Upper lobe of right lung (tissue), 1 donor: ENCODE results near the gene TRMT61A. TPM values are rescaled to one million over a fixed set of nuclear protein-coding genes. Genes with fewer than 3 reads are reported as not detected.

Experiments
- ATAC-seq: fragments of 200-7000 bp; cut with Tn5 transposase; one replicate; pipeline ENCODE4 v1.9.1; 2020; ENCODE audit warnings: mild to moderate bottlenecking, moderate library complexity
- DNase-seq: peaks from one replicate; pipeline ENCODE4 v3.0.0-alpha.2; 2020
- H3K27ac ChIP-seq: fragments of 200-600 bp; one replicate; pipeline ENCODE4 v1.8.0; 2022
- H3K27me3 ChIP-seq: fragments of 200-600 bp; one replicate; pipeline ENCODE4 v1.8.0; 2022; ENCODE audit warnings: mild to moderate bottlenecking
- H3K36me3 ChIP-seq: fragments of 200-600 bp; one replicate; pipeline ENCODE4 v1.8.0; 2022
- H3K4me1 ChIP-seq: fragments of 200-600 bp; one replicate; pipeline ENCODE4 v1.8.0; 2022
- H3K4me3 ChIP-seq: fragments of 200-600 bp; one replicate; pipeline ENCODE4 v1.8.0; 2022; ENCODE audit warnings: mild to moderate bottlenecking
- H3K9me3 ChIP-seq: fragments of 200-600 bp; one replicate; pipeline ENCODE4 v1.8.0; 2022
- intact Hi-C: fragments of 100-400 bp; cut with DNase I; formaldehyde crosslinking; loops from one replicate; pipeline ENCODE4 v1.11.0; 2022
- total RNA-seq: library from RNA; stranded (reverse); fragmentation: NEBNext Ultra II Directional; extraction: Animal tissue kit (Norgen Biotek cat#: 25700); gene quantifications from one replicate; pipeline ENCODE4 v1.2.1, GENCODE V29; 2021
- TF ChIP-seq, protein P1 (sequence below): fragments of 200-600 bp; IDR thresholded peaks from one replicate; pipeline ENCODE4 v1.8.0; 2022; ENCODE audit warnings: antibody characterized with exemption
- donor health status: DM: no; HTN: yes; CAD: no; lungs with severe emphysema.

The TRMT61A gene
- total RNA-seq, 1 donor from 2014 or later, result 11.6 TPM

DNA sequence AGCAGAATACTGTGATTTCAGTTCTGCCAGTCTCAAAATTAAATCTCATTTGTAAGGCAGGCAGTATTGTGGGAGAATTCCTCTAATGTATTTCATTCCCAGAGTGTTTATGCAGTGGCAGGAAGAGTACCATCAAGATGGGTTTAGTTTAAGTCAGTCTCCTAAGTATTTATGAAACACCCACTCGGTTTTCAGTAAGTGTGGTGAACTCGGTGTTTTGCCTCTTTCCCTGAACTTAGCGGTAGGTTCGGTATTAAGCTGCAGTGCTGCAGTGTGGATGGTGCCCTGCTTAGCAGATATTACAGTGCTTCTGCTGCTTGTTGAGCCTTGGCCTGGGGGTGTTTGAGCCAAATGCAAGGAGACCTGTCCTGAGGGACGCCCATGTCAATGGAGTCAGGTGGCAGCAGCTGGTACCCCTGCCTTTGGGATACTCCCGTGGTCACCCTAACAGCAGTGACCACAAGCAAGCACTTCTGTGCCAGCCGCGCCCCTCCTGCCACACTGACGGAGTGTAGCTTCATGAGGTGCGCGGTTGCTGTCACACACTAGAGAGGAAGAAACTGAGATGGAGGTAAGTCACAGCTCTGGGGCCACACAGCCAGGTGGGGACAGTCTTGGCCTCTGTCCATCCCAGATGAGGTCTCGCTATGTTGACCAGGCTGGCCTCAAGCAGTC, 49.5 kb downstream of the TRMT61A start:
- ATAC-seq (no peak), DNase-seq (no peak)
- no peaks in the 10 kb centered on the region for H3K9me3 ChIP-seq
- H3K27me3 ChIP-seq, result no peaks in the 10 kb centered on the region
- peaks cover 34% of the 10 kb centered on the region for H3K4me1 ChIP-seq
- TF ChIP-seq, protein P1, sequence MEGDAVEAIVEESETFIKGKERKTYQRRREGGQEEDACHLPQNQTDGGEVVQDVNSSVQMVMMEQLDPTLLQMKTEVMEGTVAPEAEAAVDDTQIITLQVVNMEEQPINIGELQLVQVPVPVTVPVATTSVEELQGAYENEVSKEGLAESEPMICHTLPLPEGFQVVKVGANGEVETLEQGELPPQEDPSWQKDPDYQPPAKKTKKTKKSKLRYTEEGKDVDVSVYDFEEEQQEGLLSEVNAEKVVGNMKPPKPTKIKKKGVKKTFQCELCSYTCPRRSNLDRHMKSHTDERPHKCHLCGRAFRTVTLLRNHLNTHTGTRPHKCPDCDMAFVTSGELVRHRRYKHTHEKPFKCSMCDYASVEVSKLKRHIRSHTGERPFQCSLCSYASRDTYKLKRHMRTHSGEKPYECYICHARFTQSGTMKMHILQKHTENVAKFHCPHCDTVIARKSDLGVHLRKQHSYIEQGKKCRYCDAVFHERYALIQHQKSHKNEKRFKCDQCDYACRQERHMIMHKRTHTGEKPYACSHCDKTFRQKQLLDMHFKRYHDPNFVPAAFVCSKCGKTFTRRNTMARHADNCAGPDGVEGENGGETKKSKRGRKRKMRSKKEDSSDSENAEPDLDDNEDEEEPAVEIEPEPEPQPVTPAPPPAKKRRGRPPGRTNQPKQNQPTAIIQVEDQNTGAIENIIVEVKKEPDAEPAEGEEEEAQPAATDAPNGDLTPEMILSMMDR, result no peak
- H3K36me3 ChIP-seq, result peaks cover 28% of the 10 kb centered on the region
- H3K27ac ChIP-seq, result peak overlapping the region; percentile 36
- intact Hi-C loops, result no loop called here
- H3K4me3 ChIP-seq, result no peak overlapping the region

DNA sequence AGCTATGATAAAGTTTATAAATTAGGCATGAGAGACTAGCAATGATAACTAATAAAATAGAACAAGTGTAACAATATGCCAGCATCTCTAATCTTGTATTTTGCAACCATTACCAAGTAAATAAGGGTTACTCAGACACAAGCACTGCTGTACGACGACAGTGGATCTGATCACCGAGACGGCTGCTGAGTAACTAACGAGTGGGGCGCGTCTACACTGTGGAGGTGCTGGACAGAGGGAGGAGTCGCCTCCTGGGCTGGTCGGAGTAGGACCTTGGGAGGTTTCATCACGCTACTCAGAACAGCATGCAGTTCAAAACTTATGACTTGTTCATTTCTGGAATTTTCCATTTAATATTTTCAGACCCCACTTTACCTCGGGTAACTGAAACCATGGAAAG, 52.2 kb downstream of the TRMT61A start:
- Histone ChIP-seq H3K9me3 (no peaks in the 10 kb centered on the region), H3K27me3 (no peaks in the 10 kb centered on the region), H3K4me3 (no peak overlapping the region), H3K27ac (no peak overlapping the region), H3K36me3 (peaks cover 8% of the 10 kb centered on the region), H3K4me1 (peaks cover 20% of the 10 kb centered on the region)
- no peak for DNase-seq
- no peak for ATAC-seq
- TF ChIP-seq, protein P1, result no peak
- intact Hi-C loops, result no loop called here

DNA sequence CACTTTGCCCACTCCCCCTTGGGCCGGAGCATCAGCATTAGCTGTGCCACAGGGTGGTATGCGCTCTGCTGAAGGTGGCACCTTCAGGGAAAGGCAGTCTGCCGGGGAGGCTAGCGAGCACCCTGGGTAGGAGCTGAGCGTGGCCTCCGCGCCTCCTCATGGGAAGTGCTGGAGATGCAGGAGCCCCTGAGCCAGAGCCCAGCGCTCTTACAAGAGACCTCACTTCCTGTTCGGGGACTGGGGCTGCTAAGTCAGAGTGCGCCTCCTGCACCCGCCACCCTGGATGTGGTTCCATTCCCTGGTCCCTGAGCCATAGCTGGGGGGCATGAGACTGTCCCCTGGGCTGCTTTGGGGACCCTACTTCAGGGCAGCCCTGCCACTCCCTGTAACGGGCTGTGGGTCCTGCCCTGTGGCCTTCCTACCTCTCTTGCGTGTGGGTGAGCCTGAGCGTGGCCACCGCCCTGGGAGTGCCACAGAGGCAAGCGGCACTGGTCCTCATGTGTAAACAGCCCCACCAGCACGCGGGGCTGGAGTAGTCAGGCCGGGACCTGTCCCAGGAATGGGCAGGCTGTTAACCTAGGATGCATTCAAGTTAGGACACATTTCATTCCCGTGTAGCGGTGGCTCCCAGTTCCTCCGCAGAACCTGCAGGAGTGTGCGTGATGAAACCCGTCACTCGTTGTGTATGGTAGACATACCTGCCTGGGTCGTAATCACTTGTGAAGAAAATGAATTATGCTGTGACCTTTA, 53.1 kb downstream of the TRMT61A start:
- intact Hi-C loops, result no loop called here
- no peak for DNase-seq

DNA sequence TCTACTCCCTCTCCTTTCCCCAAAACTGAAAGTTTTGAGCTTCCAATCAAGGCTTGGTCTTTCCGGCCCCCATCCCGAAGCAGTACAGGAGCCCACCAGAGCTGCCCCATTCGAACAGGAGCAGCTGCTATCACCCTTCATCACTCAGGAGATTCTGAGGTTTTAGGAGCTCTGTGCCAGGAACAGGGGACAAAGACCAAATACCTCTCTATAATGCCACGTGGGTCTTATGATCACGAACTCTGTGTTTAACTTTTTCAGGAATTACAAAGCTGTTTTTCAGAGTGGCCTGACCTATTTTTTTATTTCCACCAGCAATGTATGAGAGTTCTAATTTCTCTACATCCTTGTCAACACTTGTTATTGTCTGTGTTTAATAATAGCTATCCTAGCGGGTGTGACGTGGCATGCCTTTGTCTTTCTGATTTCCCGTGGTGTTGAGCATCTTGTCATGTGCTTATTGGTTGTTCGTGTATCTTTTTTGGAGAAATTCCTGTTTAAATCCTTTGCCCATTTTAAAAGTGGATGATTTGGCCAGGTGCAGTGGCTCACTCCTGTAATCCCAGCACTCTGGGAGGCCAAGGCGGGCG, 55.4 kb downstream of the TRMT61A start:
- DNase-seq (no peak), ATAC-seq (no peak)
- Histone ChIP-seq H3K4me3 (no peak overlapping the region), H3K9me3 (no peaks in the 10 kb centered on the region), H3K27me3 (no peaks in the 10 kb centered on the region), H3K4me1 (no peaks in the 10 kb centered on the region), H3K36me3 (peaks cover 23% of the 10 kb centered on the region), H3K27ac (no peak overlapping the region)
- TF ChIP-seq, protein P1, result no peak
- intact Hi-C loops, result no loop called here

More for the DNA sequence above, 53.1 kb downstream of the TRMT61A start:
- Histone ChIP-seq H3K27me3 (no peaks in the 10 kb centered on the region), H3K4me1 (peaks cover 13% of the 10 kb centered on the region), H3K36me3 (peaks cover 8% of the 10 kb centered on the region), H3K9me3 (no peaks in the 10 kb centered on the region), H3K4me3 (no peak overlapping the region), H3K27ac (no peak overlapping the region)
- peak; percentile 43 for ATAC-seq
- TF ChIP-seq, protein P1, result no peak

Other genes with a start within 250 kb of the TRMT61A start
- 245 TPM for gene EIF5, start 195.0 kb upstream of the TRMT61A start, total RNA-seq
- gene MARK3, start 143.8 kb upstream of the TRMT61A start, total RNA-seq, result 105 TPM
- 148 TPM for gene CKB, start 6.4 kb upstream of the TRMT61A start, total RNA-seq
- 33.0 TPM for gene BAG5, start 33.5 kb downstream of the TRMT61A start, total RNA-seq
- 29.7 TPM for gene COA8, start 33.8 kb downstream of the TRMT61A start, total RNA-seq
- 172 TPM for gene KLC1, start 100.0 kb downstream of the TRMT61A start, total RNA-seq
- 5.6 TPM for gene XRCC3, start 186.3 kb downstream of the TRMT61A start, total RNA-seq
- 61.3 TPM for gene ZFYVE21, start 186.6 kb downstream of the TRMT61A start, total RNA-seq